ENCODE measurements around the gene KCNJ10. TPM values are rescaled to one million over a fixed set of nuclear protein-coding genes. Genes with fewer than 3 reads are reported as not detected.
"Not testable (repeated sequence)": the region's sequence is repeated elsewhere in the genome, so short reads cannot be mapped to it uniquely, and the experiment has no call there.

Gene KCNJ10
- total RNA-seq: 1.6 TPM

DNA sequence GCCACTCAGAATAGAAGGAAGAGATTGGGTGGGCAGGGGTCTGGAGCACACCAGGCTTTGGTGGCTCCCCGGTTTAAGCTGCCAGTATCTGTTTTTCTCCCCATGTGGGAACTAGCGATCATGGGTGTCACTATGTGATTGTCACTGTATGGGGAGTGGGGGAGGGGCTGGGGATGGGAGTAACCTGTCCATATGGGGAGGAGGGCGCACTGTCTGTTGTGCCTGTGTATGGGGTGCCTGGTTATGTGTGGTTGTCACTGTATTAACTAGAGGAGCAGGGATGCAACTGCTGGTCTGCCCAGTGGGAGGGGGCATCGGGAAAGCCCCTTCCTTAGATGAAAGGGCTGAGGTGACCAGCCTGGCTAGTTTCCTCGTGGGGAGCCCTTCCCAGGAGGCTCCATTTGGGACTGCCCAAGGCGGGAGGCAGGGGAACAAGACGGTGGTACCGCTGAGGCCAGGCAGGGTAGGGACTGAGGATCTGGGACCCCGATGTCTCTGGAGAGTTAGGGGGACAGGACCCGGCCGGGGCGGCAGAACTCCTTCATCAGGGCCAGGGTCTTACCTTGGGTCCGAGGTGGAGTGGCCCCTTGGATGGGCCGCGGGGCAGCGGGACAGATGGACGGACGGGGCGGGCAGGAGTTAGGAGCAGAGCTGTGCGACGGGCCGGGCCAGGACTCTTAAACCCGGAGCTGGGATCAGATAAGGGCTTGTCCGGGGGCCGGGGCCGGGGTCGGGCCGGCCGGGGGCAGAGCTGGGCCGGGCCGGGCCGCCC lies at the start of gene KCNJ10:
Gene KCNJ10, minus strand, starts transcription at position 701 of the 772 bp plus-strand sequence. CDS start 27,628 bp downstream, outside the sequence.
- no peak for DNase-seq

- DNase-seq: no peak
Observed at GRCh38 chr1:160118928-160119327, 49.0 kb upstream of the KCNJ10 start.

GRCh38 chr1:160117709-160118183 lies 47.8 kb upstream of the KCNJ10 start:
- DNase-seq: peak; percentile 81

DNA sequence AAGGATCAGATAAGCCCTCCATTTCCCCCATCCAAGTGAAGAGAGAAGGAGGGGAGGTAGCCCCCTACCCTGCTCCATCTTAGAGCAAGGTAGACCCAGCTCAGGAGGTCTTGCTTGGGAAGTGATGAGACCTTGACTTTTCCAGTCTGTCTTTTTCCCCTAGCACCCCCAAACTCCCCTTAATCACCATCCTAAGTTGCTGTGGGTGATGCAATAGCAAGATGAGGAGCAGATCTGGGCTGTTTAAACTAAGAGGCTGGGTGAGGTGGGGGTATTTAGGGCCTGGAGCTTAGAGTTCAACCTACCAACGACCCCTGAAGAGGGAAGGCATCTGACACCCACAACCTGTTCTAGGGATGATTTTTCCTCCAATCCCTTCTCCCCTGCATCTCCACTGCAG lies 47.3 kb upstream of the KCNJ10 start:
- DNase-seq: no peak

DNA sequence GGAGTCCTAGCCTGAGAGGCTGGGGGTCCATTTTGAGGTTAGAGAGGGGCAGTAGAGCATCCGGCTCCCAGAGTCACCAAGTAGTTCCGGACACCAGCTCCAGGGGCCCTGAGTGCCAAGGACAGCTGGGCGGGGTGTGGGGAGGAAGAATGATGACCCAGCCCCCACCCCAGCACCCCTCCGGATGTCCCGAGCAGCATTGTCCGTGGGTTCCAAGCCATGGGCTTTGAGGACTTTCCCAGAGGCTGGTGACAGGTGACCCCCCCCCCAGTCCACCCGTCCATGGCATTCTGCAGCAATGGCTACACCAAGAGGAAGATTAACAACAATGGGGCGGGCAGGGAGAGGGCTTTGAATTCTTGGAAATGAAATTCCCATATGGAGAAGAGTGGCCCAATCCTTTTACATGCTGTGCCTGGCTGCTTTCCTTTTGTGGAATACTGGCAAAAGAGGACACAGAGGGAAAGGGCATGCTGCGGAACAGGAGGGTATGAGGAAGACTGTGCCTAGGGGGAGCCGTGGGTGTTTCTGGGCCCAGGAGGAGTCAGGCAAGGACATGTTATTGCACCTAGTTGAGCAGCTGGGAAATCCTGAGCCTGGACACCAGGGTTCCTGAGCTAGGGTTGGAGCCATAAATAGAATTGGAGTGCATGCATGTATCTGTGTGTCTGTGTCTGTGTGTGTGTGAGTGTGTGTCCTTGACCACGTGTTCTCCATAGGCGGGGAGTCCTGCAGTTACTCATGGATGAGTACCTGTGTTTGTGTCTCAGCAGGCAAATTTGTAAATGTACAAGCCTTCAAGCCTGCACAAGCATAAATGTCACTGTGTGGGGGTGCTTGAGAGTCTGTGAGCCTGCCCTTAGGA lies 46.6 kb upstream of the KCNJ10 start:
- DNase-seq: peak; percentile 44

- no peak for DNase-seq
Observed at GRCh38 chr1:160115545-160116282, 45.8 kb upstream of the KCNJ10 start, which contains the start of gene ATP1A2. TSS of gene ATP1A2 (plus strand) at chr1:160115759. CDS start at chr1:160115862, 103 bp downstream.

- DNase-seq: no peak
Observed at GRCh38 chr1:160114085-160114484, 44.1 kb upstream of the KCNJ10 start.

- no peak for DNase-seq
Observed at GRCh38 chr1:160113407-160113806, 43.4 kb upstream of the KCNJ10 start.

- DNase-seq: no peak
Observed at GRCh38 chr1:160112357-160112756, 42.4 kb upstream of the KCNJ10 start.

- not testable (repeated sequence) for DNase-seq
Observed at GRCh38 chr1:160111462-160111861, 41.5 kb upstream of the KCNJ10 start.

- DNase-seq: no peak
Observed at GRCh38 chr1:160109686-160110085, 39.7 kb upstream of the KCNJ10 start.

- no peak for DNase-seq
Observed at GRCh38 chr1:160108888-160109662, 39.1 kb upstream of the KCNJ10 start.

- no peak for DNase-seq
Observed at GRCh38 chr1:160107512-160107911, 37.6 kb upstream of the KCNJ10 start.

- DNase-seq: no peak
Observed at GRCh38 chr1:160105155-160105554, 35.2 kb upstream of the KCNJ10 start.

DNA sequence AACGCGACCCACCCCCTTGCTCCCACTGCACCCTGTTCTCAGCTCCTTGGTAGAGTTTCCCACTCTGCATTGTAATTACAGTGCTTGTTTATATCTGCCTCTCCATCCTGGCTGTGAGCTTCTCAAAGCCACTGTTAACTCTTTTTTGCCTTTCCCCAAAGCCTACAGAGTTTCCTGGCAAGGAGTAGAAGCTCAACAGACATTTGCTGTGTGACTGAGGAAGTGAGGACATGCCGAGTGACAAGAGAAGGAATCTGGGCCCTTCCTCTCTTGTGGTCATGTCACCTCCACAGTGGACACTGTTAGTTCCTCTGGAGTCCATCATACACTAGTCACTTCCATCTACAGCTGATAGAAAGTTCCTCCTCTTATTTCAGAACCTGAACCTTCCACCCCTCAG lies 34.5 kb upstream of the KCNJ10 start:
- no peak for DNase-seq

GRCh38 chr1:160103658-160104408 lies 33.9 kb upstream of the KCNJ10 start:
- no peak for DNase-seq

- no peak for DNase-seq
Observed at GRCh38 chr1:160101717-160102522, 32.0 kb upstream of the KCNJ10 start.

- DNase-seq: peak; percentile 83
Observed at GRCh38 chr1:160101037-160101716, 31.2 kb upstream of the KCNJ10 start.

GRCh38 chr1:160099716-160100375 lies 29.9 kb upstream of the KCNJ10 start:
- DNase-seq: no peak
